Thyroid gland (tissue), 4 donors: ENCODE measurements around the gene RHNO1.

Experiments
- POLR2A ChIP-seq, 2 donors: fragments of 450-650 bp; IDR thresholded peaks; one replicate each; pipeline ENCODE4 v1.6.1; 2017; ENCODE audit warnings: antibody characterized with exemption in 2 of 2, mild to moderate bottlenecking in 2 of 2, moderate library complexity in 1 of 2
- TF ChIP-seq, protein P1 (sequence below), 6 experiments: fragments of 200-600 bp in 3 of 6; fragments of 450-650 bp in 3 of 6; sonication (generic) in 3 of 6; IDR thresholded peaks; one replicate each; pipeline ENCODE4 v1.5.1; 2016 to 2019; ENCODE audit warnings: antibody characterized with exemption in 6 of 6, mild to moderate bottlenecking in 2 of 6, inconsistent platforms in 1 of 6, moderate library complexity in 1 of 6

DNA sequence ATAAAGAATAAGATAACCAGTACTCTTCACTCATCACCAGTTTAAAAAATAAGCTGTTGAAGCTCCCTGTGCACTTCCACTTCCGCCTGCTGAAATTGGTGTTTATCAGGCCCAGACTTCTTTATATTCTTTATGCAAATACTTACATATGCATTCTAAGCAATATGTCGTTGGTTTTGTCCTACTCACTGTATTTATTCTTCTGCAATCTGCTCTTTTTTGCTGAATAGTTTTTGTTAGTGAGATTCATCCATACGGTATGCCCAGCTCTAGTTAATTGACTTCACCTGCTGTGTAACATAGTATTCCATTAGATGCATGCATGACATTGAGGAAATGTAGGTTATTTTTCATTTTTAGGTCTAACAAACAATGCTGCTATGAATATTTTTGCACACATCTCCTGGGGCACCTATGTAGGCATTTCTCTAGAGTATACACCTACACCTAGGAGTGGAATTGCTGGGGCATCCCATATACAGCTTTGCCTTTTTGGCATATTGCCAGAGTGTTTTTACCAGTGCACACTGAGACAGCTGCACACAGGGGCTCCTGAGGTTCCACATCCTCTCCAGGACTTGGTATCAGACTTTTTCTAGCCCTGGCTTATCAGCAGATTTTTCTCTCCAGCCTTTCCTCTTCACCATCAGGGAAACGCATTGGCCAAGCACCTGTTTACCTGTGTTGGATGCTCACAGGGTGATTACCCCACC lies 41.2 kb upstream of the RHNO1 start:
- TF ChIP-seq, protein P1, sequence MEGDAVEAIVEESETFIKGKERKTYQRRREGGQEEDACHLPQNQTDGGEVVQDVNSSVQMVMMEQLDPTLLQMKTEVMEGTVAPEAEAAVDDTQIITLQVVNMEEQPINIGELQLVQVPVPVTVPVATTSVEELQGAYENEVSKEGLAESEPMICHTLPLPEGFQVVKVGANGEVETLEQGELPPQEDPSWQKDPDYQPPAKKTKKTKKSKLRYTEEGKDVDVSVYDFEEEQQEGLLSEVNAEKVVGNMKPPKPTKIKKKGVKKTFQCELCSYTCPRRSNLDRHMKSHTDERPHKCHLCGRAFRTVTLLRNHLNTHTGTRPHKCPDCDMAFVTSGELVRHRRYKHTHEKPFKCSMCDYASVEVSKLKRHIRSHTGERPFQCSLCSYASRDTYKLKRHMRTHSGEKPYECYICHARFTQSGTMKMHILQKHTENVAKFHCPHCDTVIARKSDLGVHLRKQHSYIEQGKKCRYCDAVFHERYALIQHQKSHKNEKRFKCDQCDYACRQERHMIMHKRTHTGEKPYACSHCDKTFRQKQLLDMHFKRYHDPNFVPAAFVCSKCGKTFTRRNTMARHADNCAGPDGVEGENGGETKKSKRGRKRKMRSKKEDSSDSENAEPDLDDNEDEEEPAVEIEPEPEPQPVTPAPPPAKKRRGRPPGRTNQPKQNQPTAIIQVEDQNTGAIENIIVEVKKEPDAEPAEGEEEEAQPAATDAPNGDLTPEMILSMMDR (IDR thresholded peaks at IDR 0.05) = no peak
- TF ChIP-seq POLR2A (IDR thresholded peaks at IDR 0.05) = no peak
